IMR-90 (cell line): ENCODE data around the gene HIC2.
"Not testable (repeated sequence)": the region's sequence is repeated elsewhere in the genome, so short reads cannot be mapped to it uniquely, and the experiment has no call there.

ENCODE experiments used
- CTCF ChIP-seq: conservative IDR thresholded peaks from 2 replicates; pipeline ENCODE4 v1.5.1; 2012; ENCODE audit warnings: mild to moderate bottlenecking, low read depth, low read length, improper control_type of control experiment
- POLR2A ChIP-seq: IDR thresholded peaks from 2 replicates; pipeline ENCODE4 v1.6.1; 2012; ENCODE audit warnings: mild to moderate bottlenecking, low read depth, low read length
- RCOR1 ChIP-seq: IDR thresholded peaks from 2 replicates; pipeline ENCODE4 v1.6.1; 2012; ENCODE audit warnings: mild to moderate bottlenecking, low read length, improper control_type of control experiment; ENCODE audit not compliant: insufficient replicate concordance
- SMC3 ChIP-seq: fragments of 150-350 bp; IDR thresholded peaks from 2 replicates; pipeline ENCODE4 v1.6.1; 2016; ENCODE audit warnings: low read depth, mild to moderate bottlenecking, antibody characterized with exemption, low read length, moderate library complexity

GRCh38 chr22:21467337-21468193, 50.4 kb downstream of the HIC2 start, which contains the start of gene TMEM191C:
- TF ChIP-seq SMC3, POLR2A, CTCF, RCOR1: not testable (repeated sequence)
